DND-41 (cell line): Measurements from ENCODE around the gene CYP27C1.

Experiments
- CTCF ChIP-seq: IDR thresholded peaks from 2 replicates; pipeline ENCODE4 v1.5.1; 2012; ENCODE audit warnings: borderline replicate concordance, low read length, moderate library complexity, mild to moderate bottlenecking; ENCODE audit not compliant: poor library complexity, severe bottlenecking; ENCODE audit errors: extremely low read depth
- EZH2 ChIP-seq: IDR thresholded peaks from 3 replicates; pipeline ENCODE4 v1.6.1; 2012; ENCODE audit warnings: borderline replicate concordance, low read depth, mild to moderate bottlenecking, moderate library complexity, low read length, inconsistent platforms; ENCODE audit not compliant: severe bottlenecking

DNA sequence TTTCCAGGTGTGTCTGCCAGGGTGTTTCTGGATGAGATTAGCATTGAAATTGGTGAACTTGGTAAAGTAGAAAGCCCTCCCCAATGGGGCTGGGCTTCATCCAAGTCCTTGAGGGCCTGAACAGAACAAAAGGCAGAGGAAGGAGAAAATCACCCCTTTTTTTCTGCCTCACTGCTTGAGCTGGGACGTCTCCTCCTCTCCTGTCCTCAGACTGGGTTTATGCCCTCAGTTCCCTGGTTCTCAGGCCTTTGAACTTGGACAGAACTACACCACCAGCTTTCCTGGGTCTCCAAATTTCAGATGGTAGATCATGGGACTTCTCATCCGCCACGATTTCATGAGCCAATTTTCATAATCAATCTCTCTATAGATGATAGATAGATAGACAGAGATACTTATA lies 59.4 kb downstream of the CYP27C1 start:
- TF ChIP-seq CTCF (no peak), EZH2 (no peak)
